Hematopoietic multipotent progenitor cell treated with erythropoietin and hydrocortisone succinate and interleukin-3 and kit ligand, for 6 days (in vitro differentiated cells): ENCODE measurements around the gene MDGA2.
"Not testable (repeated sequence)": the region's sequence is repeated elsewhere in the genome, so short reads cannot be mapped to it uniquely, and the experiment has no call there.

Source experiments
- DNase-seq: peaks from one replicate; pipeline ENCODE4 v3.0.0-alpha.2; 2015

MDGA2 gene

GRCh38 chr14:47211263-47211662 is 464.1 kb downstream of the MDGA2 start:
- DNase-seq: no peak

GRCh38 chr14:47210099-47210498 is 465.3 kb downstream of the MDGA2 start:
- DNase-seq: no peak

- DNase-seq: no peak
Measured at GRCh38 chr14:47208434-47208833, 467.0 kb downstream of the MDGA2 start.

GRCh38 chr14:47207617-47208016 is 467.8 kb downstream of the MDGA2 start:
- DNase-seq: peak; percentile 12

GRCh38 chr14:47200740-47201139 is 474.7 kb downstream of the MDGA2 start:
- DNase-seq: no peak

GRCh38 chr14:47195582-47195981 is 479.8 kb downstream of the MDGA2 start:
- DNase-seq: no peak

GRCh38 chr14:47194055-47194454 is 481.4 kb downstream of the MDGA2 start:
- no peak for DNase-seq

- DNase-seq: not testable (repeated sequence)
Measured at GRCh38 chr14:47192203-47192602, 483.2 kb downstream of the MDGA2 start.

GRCh38 chr14:47191700-47192099 is 483.7 kb downstream of the MDGA2 start:
- no peak for DNase-seq

- no peak for DNase-seq
Measured at GRCh38 chr14:47189911-47190484, 485.4 kb downstream of the MDGA2 start.

- DNase-seq: no peak
Measured at GRCh38 chr14:47186486-47186885, 488.9 kb downstream of the MDGA2 start.

- no peak for DNase-seq
Measured at GRCh38 chr14:47179906-47180305, 495.5 kb downstream of the MDGA2 start.

GRCh38 chr14:47171896-47172295 is 503.5 kb downstream of the MDGA2 start:
- DNase-seq: not testable (repeated sequence)

GRCh38 chr14:47167402-47167801 is 508.0 kb downstream of the MDGA2 start:
- no peak for DNase-seq

GRCh38 chr14:47155395-47155794 is 520.0 kb downstream of the MDGA2 start:
- no peak for DNase-seq

GRCh38 chr14:47154276-47154797 is 521.1 kb downstream of the MDGA2 start:
- no peak for DNase-seq

GRCh38 chr14:47153746-47154145 is 521.7 kb downstream of the MDGA2 start:
- no peak for DNase-seq

- no peak for DNase-seq
Measured at GRCh38 chr14:47150267-47150666, 525.1 kb downstream of the MDGA2 start.

- no peak for DNase-seq
Measured at GRCh38 chr14:47149326-47149725, 526.1 kb downstream of the MDGA2 start.

GRCh38 chr14:47148686-47149085 is 526.7 kb downstream of the MDGA2 start:
- no peak for DNase-seq

- DNase-seq: no peak
Measured at GRCh38 chr14:47120645-47121044, 554.8 kb downstream of the MDGA2 start.

GRCh38 chr14:47103771-47104170 is 571.6 kb downstream of the MDGA2 start:
- DNase-seq: no peak

- no peak for DNase-seq
Measured at GRCh38 chr14:47102472-47102871, 572.9 kb downstream of the MDGA2 start.

- no peak for DNase-seq
Measured at GRCh38 chr14:47085678-47086077, 589.7 kb downstream of the MDGA2 start.

- peak; percentile 52 for DNase-seq
Measured at GRCh38 chr14:47065326-47065725, 610.1 kb downstream of the MDGA2 start.
